ENCODE results near the gene CNTN4. TPM values are rescaled to one million over a fixed set of nuclear protein-coding genes. Genes with fewer than 3 reads are reported as not detected.

The CNTN4 gene
- polyA plus RNA-seq, 4 donors: 29.0 to 35.1 (median 32.8) TPM

DNA sequence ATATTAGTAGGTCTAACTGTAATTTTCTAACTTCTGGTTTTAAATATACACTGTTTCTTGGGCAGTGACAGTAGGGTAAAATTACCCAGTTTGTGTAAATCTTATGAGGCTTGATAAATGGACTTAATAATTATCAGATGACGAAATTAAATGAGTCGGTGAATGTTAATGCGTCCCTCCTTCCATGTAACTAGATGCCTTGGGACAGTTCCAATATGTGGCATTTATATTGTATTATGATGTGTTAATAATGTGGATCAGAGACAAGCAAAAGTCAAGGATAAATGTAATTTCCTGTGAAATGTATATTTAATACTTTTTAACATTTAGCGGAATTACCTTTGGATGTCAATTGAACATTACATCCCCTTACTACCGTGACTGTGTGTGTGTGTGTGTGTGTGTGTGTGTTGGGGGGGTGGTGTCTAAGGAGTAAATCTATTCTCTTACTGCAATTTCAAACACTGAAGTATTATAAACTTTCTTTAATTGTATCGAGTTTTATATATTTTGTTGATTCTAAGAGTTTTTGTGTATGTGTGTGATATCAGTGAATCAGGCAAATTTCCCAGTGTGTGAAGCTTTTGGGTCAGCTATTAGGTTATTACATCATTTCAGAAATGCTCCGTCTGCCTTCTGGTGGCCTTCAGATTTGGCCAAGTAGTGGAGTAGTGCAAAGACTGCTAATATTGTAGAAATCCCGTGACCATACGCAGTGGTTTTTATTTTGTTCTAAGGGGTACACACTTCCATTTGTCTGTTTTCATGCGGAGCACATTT lies 50.1 kb downstream of the CNTN4 start:
- no peak for DNase-seq (ENCODE audit: low read depth in 4 of 4, low spot score in 3 of 4)

DNA sequence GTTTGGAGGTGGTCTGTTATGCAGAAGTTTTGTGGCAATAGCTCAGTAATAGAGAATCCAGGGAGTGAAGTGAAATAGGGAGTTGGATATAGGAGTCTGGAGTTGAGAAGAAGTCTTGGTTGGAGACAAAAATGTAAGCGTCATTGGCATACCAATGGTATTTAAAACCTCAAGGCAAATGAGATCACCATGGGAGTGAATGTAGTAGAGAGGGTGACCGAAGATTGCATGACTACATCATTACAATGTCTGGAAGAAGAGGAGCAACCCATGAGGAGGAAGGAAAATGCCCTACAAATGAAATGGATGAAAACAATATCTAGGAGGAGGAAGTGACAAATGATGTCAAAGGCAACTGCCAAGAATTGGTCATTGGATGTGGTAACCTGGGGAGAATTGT lies 54.4 kb downstream of the CNTN4 start:
- DNase-seq (ENCODE audit: low read depth in 4 of 4, low spot score in 3 of 4): no peak

DNA sequence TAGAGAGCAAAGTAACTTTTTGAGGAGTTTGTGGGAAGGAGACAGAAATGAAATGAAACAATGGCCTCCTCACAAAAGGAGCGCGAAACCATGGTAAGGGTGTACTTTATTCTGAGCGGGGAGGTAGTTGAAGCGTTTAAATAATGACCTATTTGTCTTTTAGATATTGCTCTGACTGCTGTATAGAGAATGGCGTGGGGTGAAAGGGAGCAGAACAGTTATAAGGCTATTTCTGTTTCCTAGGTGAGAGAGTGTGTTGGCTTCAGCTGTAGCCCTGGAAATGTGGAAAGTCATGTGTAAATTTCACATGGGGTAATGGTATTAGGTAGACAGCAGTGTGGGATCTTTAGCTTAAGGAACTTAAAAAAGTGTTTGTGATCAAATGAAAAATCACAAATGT lies 54.9 kb downstream of the CNTN4 start:
- no peak for DNase-seq (ENCODE audit: low read depth in 4 of 4, low spot score in 3 of 4)

DNA sequence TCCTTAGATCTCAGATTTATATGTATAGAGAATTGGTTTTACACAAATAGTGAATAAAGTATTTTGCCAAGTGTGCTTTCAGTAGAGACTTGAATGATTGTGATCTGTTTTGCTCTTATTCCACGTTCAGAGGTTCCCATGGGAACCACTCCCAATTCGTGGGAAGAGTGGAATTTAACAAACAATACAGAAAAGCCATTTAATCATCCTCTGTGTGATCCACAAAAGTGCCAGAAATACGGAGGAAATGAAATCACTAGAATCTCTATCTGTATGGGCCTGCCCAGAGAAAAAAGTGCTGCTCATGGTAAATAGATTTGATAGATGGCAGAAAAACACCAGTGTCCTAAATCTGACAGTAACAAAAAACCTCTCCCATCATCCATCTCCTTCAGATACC lies 56.0 kb downstream of the CNTN4 start:
- no peak for DNase-seq (ENCODE audit: low read depth in 4 of 4, low spot score in 3 of 4)

DNA sequence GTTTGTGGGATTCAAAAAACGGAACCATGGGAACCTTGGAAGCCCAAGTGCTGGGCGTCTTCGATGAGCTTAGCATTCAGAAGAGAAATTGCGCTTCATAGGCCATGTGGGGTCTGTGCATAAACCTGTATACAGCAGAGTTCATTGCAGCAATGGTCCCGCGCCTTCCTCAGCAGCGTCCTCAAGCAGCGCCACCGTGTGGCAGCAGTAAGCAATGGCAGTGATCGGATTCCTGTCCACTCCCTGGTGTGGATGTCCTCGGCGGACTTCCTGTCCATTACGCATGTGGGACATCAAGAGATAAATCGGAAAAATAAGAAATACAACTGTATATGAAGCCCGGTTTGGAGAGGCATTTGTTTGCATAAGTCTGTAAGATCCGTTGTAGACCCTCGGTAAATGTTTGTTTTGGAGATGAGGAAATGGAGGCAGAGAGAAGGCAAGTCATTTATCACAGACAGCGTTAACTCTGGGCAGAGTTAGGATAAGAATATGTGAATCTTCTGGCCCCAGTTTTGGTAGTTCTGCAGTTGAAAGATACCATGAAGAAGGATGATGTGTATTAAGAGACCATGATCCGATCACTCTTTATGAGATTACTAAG lies 57.7 kb downstream of the CNTN4 start:
- DNase-seq (ENCODE audit: low read depth in 4 of 4, low spot score in 3 of 4): no peak

DNA sequence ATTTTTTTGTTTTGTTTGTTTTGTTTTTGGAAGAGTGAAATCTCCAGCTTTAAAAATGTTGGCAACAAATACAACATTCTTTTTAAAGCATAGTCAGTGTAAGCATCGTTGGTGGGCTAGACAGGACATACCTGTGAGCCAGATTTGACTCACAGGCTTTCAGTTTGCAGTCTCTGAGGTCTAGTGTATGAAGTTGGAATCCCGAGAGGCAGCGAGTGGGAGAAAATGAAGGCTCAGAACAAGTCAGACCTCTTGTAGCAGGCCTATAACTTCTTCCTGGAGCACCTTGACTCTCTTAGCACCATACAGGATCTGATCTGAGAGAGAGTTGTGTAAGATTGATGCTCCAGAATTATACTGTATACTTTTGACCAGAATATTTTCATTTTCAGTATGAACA lies 60.2 kb downstream of the CNTN4 start:
- no peak for DNase-seq (ENCODE audit: low read depth in 4 of 4, low spot score in 3 of 4)

DNA sequence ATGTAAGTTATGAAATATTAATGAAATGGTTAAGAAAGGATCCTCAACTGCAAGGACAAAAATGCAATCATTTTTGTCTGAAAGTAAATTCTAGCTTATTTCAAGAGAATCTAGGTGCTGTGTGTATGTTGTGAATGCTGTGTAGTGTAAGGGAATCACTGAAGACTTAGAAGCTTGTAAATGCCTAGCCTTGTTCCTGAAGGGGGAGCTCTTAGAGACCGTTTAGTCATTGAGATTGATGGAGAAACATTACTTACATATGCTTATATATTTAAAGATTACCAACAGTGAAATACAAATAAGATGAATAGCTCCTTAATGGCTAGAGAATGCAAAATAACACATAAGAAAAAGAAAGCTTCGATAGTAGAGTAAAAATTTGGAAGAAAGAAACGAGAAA lies 67.9 kb downstream of the CNTN4 start:
- no peak for DNase-seq (ENCODE audit: low read depth in 4 of 4, low spot score in 3 of 4)

DNA sequence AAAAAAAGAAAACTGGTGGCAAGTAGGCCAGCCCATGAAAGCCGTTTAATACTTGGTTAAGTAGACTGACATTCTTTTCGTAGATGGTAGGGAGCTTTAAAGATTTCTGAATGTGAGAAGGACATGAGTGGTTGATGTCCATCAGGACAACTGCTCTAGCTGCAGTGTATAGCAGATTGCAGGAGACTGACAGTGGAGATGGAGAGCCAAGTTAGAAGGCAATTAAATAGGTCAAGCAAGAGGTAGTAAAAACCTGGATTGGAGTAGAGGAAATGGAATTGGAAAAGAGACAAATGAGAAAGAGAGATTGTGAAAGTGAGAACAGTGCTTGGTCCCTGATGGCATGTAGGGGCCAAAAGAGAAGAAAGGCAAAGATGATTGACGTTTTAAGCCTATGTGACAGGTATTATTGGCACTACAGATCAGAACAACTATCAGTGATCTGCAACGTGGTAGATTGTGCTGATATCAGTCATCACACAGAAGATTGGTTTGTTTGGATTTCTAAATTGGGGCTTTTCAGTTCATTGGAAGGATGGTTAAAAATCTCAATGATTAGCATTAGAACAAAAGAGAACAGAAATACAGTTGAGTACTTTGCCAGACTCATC lies 74.0 kb downstream of the CNTN4 start:
- no peak for DNase-seq (ENCODE audit: low read depth in 4 of 4, low spot score in 3 of 4)

DNA sequence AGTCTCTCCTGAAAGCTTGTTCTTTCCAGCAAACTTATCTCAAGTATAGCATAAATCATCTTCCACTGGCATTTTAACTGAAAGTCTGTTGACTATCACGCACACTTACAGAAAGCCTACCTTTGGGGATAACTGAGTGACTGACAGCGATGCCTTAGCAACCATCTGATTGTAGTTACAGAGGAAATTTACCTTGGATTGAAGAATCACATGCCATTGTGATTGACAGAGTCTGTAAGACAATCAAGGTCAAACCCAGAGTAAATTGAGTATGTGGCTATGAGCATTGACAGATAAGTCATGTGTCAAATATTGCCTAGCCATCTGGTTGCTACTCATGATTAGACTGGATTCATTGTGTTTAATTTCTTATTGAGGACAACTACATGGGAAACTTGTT lies 82.0 kb downstream of the CNTN4 start:
- DNase-seq (ENCODE audit: low read depth in 4 of 4, low spot score in 3 of 4): no peak

DNA sequence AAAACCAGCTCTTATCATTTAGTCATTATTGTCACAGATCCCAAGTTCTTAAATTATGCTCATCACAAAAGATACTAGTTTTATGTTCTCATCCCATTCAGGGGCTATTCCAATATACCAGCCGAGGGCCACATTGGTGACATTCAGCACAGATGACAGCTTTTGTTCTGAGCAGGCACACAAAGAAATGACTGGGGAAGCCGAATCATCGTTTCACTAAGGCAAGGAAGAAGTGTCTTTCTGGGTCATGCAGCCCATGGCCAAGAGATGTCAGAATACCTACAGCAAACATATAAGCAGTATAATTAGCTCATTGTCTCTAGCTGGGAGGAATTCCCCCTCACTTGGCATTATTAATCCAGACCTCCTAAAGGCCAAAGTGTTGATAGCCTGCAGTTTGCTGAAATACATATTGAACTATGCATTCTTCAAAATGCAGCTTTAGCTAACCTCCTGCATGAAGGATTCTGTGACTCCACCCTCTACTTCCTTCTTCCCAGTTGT lies 100.2 kb downstream of the CNTN4 start:
- DNase-seq (ENCODE audit: low read depth in 4 of 4, low spot score in 3 of 4): no peak

DNA sequence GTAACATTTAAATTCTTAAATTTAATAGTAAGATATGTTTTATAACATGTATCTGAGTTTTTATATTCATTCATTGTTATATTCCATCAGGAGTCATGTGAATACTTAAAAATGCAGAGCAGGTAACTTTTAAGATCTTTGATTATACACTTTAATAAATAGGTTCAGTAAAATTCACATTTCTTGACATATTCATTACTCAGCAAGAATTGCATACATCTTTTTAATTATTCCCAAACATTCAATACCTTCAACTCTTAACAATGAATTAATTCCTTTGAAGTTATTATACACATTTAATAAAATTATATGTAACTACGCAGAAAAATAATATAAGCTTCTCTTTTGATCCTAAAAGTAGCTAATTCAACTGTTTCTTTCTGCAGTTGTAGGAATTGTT lies 105.4 kb downstream of the CNTN4 start:
- DNase-seq (ENCODE audit: low read depth in 4 of 4, low spot score in 3 of 4): no peak

DNA sequence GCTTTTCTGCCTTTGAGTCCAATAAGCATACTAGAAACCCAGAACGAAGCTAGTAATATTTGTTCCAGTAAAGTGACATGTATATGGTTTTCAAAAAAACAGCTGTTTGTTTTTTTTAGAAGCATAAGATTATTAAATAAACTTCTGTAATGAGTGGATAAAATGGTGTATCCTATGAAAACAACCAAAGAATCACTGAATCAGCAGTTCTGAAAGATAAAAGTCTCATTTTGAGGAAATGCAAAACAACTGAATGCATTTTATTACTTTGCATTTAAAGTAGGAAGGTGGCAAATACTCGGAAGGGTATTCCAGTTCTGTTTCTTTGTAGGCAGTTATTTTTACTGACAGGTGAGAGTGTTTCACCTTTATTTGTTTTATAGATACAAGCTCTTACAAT lies 107.0 kb downstream of the CNTN4 start:
- no peak for DNase-seq (ENCODE audit: low read depth in 4 of 4, low spot score in 3 of 4)

DNA sequence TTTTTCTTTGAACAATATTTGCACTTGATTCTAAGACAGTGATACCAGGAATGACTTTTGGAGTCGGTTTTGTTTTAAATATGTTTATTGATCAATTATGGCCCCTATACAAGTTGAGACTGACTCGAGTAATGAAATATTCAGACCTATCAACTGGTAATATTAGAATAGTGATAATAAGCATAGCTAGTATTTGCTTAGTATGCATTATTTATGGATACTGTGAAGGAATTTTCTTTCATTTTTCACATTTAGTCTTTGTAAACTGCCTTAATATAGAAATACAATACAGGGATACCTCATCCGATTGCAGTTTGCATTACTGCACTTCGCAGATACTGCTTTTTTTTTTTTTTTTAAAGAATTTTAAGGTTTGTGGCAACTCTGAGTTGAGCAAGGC lies 107.9 kb downstream of the CNTN4 start:
- no peak for DNase-seq (ENCODE audit: low read depth in 4 of 4, low spot score in 3 of 4)

DNA sequence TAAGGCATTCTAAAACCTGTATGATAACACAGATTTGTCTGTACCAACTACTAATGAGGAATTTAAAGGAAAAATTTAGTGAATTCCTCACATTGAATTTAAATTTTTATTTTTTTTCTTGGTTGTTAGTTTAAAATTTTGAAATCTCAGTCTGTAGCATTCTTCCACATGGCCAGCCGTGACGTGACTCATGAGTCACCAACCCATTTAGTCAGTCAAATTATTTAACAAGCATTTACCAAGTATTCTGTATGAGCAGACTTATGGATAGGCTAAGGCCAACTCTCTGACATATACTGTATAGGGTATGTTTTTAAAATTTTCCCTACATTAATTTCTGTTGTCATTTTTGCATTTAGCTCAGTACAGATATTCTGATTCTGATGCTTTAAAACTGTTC lies 112.9 kb downstream of the CNTN4 start:
- DNase-seq (ENCODE audit: low read depth in 4 of 4, low spot score in 3 of 4): no peak

DNA sequence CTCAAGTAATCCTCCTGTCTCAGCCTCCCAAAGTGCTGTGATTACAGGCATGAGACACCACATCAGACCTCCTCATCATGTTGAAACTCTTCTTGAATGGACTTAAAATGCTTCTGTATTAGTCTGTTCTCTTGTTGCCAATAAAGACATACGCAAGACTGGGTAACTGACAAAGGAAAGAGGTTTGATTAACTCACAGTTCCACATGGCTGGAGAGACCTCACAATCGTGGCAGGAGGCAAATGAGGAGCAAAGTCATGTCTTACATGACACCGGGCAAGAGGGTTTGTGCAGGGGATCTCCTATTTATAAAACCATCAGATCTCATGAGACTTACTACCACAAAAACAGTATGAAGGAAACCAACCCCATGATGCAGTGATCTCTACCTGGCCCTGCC lies 113.5 kb downstream of the CNTN4 start:
- no peak for DNase-seq (ENCODE audit: low read depth in 4 of 4, low spot score in 3 of 4)

DNA sequence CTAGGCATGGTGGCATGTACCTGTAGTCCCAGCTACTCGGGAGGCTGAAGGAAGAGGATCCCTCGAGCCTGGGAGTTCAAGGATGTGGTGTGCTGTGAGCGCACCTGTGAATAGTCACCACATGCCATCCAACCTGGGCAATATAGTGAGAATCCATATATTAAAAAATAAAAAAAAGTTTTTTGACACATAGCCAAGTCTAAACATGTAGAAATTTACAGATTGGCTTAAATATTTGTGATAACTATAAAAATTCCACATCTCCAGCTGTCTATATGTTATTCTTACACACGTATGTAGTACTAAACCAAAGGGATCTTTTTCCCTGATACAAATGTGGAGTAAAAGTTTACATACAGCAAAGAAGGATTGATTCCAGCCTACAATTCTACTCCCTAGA lies 119.7 kb downstream of the CNTN4 start:
- no peak for DNase-seq (ENCODE audit: low read depth in 4 of 4, low spot score in 3 of 4)

DNA sequence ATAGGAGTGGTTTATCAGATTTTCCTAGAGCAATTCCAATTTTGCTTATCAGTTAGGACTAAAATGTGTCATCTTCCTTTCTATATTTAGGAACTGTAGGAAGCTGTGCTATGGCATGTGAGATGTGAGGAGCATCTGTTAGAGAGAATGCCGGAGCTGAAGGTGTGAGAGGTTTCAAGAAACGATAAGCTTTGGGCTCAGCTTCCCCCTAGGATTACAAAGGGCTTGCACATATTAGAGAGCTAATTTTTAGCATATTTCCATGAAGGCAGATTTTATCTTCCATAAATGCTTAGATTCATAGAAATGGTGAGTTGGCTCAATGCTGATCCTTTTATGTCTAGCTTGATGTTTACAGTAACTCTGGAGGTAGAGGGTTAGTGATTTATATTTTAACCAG lies 120.2 kb downstream of the CNTN4 start:
- no peak for DNase-seq (ENCODE audit: low read depth in 4 of 4, low spot score in 3 of 4)

DNA sequence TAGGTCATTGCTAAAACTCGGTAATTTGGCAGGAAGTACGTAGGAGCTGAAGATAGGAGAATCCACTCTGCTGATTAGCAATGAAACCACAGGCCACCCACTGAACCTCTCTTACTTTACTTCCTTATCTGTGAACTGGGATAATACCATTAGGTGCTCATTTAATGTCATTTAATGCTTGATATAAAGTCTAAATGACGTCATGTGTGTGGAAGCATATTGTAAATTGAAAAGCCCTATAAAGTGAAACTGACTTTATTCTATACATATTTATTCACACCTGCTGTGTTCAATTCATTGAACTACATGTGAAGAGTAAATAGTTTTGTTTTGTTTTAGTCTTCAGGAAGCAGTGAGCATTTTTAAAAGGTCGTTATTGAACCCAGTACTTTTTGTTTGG lies 137.5 kb downstream of the CNTN4 start:
- DNase-seq (ENCODE audit: low read depth in 4 of 4, low spot score in 3 of 4): no peak

DNA sequence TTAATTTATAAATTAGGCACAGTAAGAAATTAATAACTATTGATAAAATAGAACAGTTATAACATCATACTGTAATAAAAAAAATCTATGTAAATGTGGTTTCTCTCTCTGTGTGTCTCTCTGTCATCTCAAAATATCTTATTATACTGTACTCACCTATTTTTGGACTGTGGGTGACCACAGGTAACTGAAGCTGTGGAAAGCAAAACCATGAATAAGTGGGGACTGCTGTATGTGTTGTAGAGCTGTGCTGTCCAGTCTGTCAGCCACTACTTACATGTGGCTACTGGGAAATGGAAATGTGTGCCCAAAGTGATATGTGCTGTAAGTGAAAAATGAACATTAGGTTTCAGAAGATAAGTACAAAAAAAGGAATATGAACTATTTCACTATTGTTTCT lies 145.5 kb downstream of the CNTN4 start:
- DNase-seq (ENCODE audit: low read depth in 4 of 4, low spot score in 3 of 4): no peak

DNA sequence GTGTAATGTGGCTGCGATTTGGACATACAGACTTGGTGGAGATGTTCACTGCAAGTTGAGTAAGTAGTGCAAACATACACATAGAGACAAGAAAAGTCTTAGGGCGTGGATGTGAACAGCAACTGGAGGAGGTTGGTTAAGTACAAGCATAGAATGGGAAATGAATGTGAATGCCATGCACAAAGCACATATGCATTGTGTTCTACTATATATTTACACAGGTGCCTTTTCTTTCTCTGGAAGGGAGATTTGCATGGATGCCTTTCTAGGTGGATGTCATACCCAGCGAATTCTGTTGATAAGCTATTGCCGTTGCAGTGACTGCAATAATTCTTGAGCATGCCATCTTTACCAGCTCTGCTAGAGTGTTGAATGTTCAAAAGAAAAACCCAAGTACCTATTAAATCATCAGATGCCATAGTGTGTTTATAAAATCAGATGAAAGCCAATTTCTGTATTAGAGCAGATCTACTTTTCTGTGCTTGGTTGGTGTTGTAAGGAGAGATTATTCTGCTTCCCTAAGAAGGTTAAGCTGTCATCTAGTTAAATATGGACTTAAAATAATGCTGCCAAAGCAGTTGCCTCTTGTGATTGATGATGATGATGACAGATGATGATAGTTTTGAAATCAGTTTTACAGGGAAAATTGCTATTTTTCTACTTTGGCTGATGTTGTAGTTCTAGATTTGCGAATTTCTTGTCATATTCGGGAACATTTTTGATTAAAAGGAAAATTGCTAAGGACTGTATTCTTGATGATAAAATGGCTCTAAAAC lies 148.4 kb downstream of the CNTN4 start:
- no peak for DNase-seq (ENCODE audit: low read depth in 4 of 4, low spot score in 3 of 4)

DNA sequence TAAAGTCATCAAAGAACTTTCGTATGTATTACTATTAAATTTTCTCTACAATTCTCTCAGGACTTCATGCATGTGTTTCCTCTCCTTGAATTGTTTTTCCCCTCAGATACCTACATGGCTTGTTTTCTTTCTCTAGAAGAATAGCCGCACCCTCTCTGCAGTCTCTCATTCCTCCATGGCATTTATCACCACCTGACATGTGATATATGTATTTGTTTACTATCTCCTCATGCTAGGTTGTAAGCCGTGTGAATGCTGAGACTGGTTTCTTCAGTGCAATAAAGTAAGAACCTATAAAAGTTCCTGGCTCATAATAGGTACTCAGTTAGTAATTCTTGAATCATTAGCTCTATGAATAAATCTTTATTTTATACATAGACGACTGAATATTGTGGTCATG lies 149.2 kb downstream of the CNTN4 start:
- DNase-seq (ENCODE audit: low read depth in 4 of 4, low spot score in 3 of 4): no peak
